ENCODE measurements around the gene ARAP3.

The ARAP3 gene

DNA sequence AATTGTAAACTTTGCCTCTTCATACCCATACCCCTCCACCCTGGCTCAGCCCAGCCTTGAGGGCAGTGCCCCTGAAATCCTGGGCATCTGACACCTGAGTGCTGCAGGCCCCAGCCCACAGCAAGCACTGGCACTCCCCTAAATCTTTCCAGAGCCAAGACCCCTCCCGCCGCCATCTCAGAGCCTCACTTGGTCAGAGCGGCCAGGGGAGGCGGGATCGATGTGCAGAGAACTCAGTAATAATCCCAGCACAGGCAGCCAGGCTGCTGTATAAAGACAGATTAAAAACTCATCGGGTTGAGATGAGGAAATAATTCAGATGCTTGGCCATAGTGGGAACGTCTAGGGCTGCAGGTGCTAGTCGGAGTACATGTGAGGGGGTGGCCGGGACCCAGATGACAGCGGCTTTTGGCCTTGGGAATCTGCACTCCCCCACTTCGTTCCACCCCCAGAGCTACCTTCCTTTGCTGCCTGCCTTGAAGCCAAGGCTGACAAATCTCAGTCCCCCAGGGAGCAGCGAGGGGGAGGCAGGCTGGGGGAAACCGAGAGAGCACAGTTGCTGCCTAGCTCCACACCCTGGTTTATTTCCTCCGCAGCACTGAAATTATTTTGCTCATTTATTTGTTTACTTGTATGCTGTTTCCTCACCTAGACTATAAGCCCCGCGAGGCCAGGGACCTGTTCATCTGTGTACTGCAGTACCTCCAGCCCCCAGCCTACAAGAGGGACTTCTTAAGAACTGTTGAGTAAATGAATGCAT, 19.5 kb upstream of the ARAP3 start:
- no peak for DNase-seq

DNA sequence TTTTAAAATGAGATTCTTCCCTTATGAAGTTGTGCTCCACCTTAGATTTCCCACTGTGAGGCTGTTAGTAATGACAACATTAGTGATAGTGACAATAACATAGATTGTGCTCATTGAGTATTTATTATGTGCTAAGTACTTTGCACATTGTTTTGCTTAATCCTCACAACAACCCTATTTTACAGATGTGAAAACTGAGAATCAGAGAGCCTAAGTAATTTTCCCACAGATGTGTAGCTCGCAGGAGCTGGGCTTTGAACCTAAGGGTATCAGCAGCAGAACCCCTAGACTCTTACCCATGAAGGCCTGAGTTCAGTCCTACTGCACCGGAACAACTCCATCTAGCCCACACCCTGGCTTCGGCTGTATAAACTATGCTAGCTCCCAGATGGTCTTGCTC, 15.6 kb upstream of the ARAP3 start:
- no peak for DNase-seq

DNA sequence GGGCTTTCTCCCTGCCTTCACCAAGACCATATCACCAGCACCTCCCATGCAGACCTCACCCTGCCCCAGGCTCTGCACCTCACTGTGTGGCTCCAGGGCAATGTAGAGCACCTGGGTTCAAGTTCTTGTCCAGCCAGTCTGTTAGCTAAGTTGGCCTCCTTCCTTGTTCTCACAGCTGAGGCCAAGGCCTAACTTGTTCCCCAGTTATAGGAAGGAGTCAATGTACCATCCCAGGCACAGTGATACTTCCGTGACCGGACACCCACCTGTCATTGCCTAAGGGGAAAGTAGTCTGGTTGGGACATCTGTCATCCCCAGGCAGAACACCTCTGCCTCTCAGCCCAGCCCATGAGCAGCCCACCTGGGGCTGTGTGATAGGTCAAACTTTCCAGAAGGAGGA, 14.4 kb upstream of the ARAP3 start:
- DNase-seq, result no peak

GRCh38 chr5:141695627-141696215, 13.7 kb upstream of the ARAP3 start:
- no peak for DNase-seq

- no peak for DNase-seq
Observed at GRCh38 chr5:141694479-141694878, 12.4 kb upstream of the ARAP3 start.

GRCh38 chr5:141692919-141693725, 11.1 kb upstream of the ARAP3 start:
- DNase-seq, result no peak

- no peak for DNase-seq
Observed at GRCh38 chr5:141692533-141692888, 10.5 kb upstream of the ARAP3 start.

DNA sequence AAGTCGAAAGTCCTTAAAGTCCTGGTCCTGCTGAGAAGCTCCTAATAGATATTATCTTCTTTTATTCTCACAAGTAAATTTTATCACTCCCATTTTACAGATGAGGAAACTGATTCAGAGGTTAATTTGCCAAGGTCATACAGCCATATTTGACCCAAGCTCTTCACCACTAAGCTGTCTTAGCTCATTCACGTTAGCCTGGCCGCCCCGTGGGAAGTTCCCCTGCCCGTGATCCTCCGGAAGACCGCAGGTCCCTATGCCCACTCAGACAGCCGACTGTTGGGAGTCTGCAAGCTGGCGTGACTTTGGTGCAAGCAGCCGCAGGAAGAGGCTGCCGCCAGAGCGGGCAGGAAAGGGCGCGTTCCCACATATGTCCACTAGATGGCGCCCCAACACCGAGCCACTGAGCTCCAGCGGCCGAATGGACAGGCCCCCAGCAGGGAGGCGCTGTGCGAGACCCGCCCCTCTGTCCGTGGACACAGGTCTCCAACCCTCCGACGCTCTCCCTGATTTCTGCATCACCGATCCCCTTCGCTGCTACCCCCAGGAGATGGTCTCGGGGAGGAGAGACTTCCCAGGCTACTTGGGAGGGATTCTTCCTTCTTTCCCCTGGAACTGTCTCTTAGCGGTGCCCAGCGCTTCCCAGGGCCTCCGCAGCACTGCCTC, 10.0 kb upstream of the ARAP3 start:
- peak; percentile 64 for DNase-seq

GRCh38 chr5:141691286-141691866, 9.3 kb upstream of the ARAP3 start:
- DNase-seq, result no peak

- DNase-seq, result no peak
Observed at GRCh38 chr5:141686648-141687416, 4.8 kb upstream of the ARAP3 start.

GRCh38 chr5:141685591-141685990, 3.6 kb upstream of the ARAP3 start:
- DNase-seq, result no peak

GRCh38 chr5:141683596-141684141, 1.6 kb upstream of the ARAP3 start:
- no peak for DNase-seq

DNA sequence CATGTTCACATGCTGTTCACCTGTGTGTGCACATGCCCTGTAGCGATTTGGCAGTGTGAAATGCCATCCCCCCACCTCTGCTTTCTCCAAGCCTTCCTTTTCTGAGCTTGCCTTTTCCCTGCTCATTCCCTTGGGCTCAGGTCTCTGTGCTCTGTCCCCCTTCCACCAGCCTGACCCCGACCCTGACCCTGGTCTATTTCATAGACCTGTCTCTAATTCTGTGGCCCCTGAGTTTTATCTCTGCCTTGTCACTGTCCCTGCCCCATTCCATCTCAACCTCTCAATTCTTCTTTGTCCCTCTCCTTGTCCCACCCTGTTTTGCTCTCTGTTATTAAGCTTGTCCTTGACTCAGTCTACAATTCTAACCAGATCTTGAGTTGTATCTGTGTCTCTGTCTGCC, 735 bp downstream of the ARAP3 start:
- no peak for DNase-seq

GRCh38 chr5:141680751-141681201, 1.3 kb downstream of the ARAP3 start:
- no peak for DNase-seq

- DNase-seq, result no peak
Observed at GRCh38 chr5:141680178-141680577, 1.9 kb downstream of the ARAP3 start.

- no peak for DNase-seq
Observed at GRCh38 chr5:141677415-141677814, 4.6 kb downstream of the ARAP3 start.

- DNase-seq, result no peak
Observed at GRCh38 chr5:141675672-141676071, 6.4 kb downstream of the ARAP3 start.

DNA sequence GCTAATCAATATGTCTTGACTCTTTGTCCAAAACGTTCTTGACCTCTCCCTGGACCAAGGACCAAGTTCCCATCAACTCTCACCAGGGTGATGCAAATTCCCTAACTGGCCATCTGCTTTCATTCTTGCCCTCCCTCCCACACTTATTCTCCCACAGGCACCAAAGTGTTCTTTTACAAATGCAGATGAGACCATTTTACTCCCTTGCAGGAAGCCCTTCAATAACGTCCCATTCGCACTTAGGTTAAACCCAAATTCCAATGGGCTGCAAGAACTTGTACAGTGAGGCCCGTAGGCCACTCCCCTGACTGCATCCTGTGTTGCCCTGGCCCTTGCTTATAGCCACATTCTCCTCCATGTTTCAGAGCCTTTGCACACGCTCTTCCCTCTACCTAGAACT, 7.3 kb downstream of the ARAP3 start:
- DNase-seq, result no peak

- no peak for DNase-seq
Observed at GRCh38 chr5:141672841-141673813, 8.9 kb downstream of the ARAP3 start.

- DNase-seq, result no peak
Observed at GRCh38 chr5:141672071-141672840, 9.8 kb downstream of the ARAP3 start.
